Endodermal cell (in vitro differentiated cells): ENCODE data around the gene CD72. TPM values are rescaled to one million over a fixed set of nuclear protein-coding genes. Genes with fewer than 3 reads are reported as not detected.
A peak's percentile ranks its signal among the peaks of the same experiment; 100 is the strongest.

Source experiments
- DNase-seq: peaks from one replicate; pipeline ENCODE4 v3.0.0-alpha.2; 2017
- H3K27ac ChIP-seq: 2 replicates; pipeline ENCODE4 v1.5.1; 2013; ENCODE audit warnings: mild to moderate bottlenecking, low read depth, low read length, moderate library complexity
- H3K27me3 ChIP-seq: 2 replicates; pipeline ENCODE4 v1.6.1; 2013; ENCODE audit warnings: mild to moderate bottlenecking, low read length, moderate library complexity; ENCODE audit not compliant: insufficient read depth, control insufficient read depth, poor library complexity, severe bottlenecking
- H3K36me3 ChIP-seq: 2 replicates; pipeline ENCODE4 v1.7.0; 2013; ENCODE audit warnings: mild to moderate bottlenecking, low read length, moderate library complexity; ENCODE audit not compliant: control insufficient read depth, insufficient read depth
- H3K4me1 ChIP-seq: one replicate; pipeline ENCODE4 v1.7.0; 2013; ENCODE audit warnings: low read length; ENCODE audit not compliant: control insufficient read depth, insufficient read depth
- H3K4me3 ChIP-seq: 2 replicates; pipeline ENCODE4 v1.5.1; 2013; ENCODE audit warnings: mild to moderate bottlenecking, low read length, moderate library complexity
- H3K9ac ChIP-seq: 2 replicates; pipeline ENCODE4 v1.6.1; 2013; ENCODE audit warnings: mild to moderate bottlenecking, low read length, moderate library complexity; ENCODE audit not compliant: poor library complexity, severe bottlenecking; ENCODE audit errors: extremely low read depth
- H3K9me3 ChIP-seq: 2 replicates; pipeline ENCODE4 v1.6.1; 2013; ENCODE audit warnings: mild to moderate bottlenecking, low read length, moderate library complexity; ENCODE audit not compliant: control insufficient read depth
- H3K27ac Mint-ChIP-seq: 2 replicates; pipeline ENCODE4 v1.8.0; 2020; ENCODE audit warnings: mixed read lengths
- H3K27me3 Mint-ChIP-seq: 2 replicates; pipeline ENCODE4 v1.8.0; 2021; ENCODE audit warnings: mild to moderate bottlenecking, mixed read lengths; ENCODE audit not compliant: insufficient read depth
- H3K36me3 Mint-ChIP-seq: 2 replicates; pipeline ENCODE4 v1.8.0; 2020; ENCODE audit warnings: low read depth, mixed read lengths
- H3K4me1 Mint-ChIP-seq: 2 replicates; pipeline ENCODE4 v1.8.0; 2020; ENCODE audit warnings: mixed read lengths
- H3K4me3 Mint-ChIP-seq: 2 replicates; pipeline ENCODE4 v1.8.0; 2020; ENCODE audit warnings: mild to moderate bottlenecking, moderate library complexity, mixed read lengths
- H3K9me3 Mint-ChIP-seq: 2 replicates; pipeline ENCODE4 v1.8.0; 2020; ENCODE audit warnings: mild to moderate bottlenecking, mixed read lengths
- WGBS, 2 experiments: methylation state at CpG; one replicate each; pipeline versions ENCODE4 v1.1.5 to v1.1.7; 2013; ENCODE audit warnings: missing lambda C conversion rate in 2 of 2, mixed read lengths in 1 of 2; ENCODE audit not compliant: insufficient coverage in 1 of 2, insufficient read length in 1 of 2; 5-methylcytosine and 5-hydroxymethylcytosine counted together
- total RNA-seq, 2 donors: library from RNA; stranded (reverse); fragmentation: NEBNext Ultra II Directional in 1 of 2; extraction: Animal tissue kit (Norgen Biotek cat#: 25700) in 1 of 2; gene quantifications; 2 replicates in 1 of 2; 3 replicates in 1 of 2; pipeline ENCODE4 v1.2.1, GENCODE V29; 2021
- TF ChIP-seq, protein P1 (sequence below): fragments of 200-600 bp; sonication (generic); conservative IDR thresholded peaks from 2 replicates; pipeline ENCODE4 v1.5.0; 2021; ENCODE audit warnings: antibody characterized with exemption, mild to moderate bottlenecking

CD72 gene
- total RNA-seq, 2 donors from 2014 or later = 2.4 to 6.9 TPM

DNA sequence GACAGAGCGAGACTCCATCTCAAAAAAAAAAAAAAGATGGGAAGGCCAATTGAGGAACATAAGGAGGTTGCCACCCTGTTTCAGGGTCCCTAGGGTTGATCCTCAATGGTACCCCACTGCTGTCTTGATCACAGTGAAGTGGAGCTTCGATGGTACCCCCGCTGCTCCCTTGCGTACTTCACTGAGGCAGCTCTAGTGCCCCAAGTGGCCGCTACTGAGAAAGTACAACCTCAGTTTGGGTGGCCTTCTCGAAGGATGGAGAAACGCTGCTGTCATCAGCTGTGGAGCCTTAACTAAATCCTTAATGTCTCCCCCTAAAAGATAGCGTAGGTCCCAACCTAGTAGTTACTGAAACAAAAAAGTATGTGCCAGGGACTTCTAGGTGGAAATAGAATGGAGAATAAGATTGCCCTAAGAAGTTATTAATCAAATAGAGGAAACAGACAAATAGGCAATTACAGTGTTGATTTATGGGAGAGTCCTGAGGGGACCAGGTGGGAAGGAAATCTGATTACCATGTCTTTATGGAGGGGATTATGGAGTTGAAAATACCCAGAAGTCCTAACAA is 6.9 kb downstream of the CD72 start:
- peaks cover 7% of the 10 kb centered on the region for H3K4me1 Mint-ChIP-seq
- no peak overlapping the region for H3K9ac ChIP-seq
- peaks cover 14% of the 10 kb centered on the region for H3K36me3 ChIP-seq
- H3K9me3 ChIP-seq = no peaks in the 10 kb centered on the region
- H3K36me3 Mint-ChIP-seq = peaks cover 18% of the 10 kb centered on the region
- DNase-seq = peak; percentile 75
- H3K27me3 ChIP-seq = peaks cover 23% of the 10 kb centered on the region
- no peak overlapping the region for H3K27ac ChIP-seq
- H3K27me3 Mint-ChIP-seq = peaks cover 33% of the 10 kb centered on the region
- no peak overlapping the region for H3K27ac Mint-ChIP-seq
- peaks cover 3% of the 10 kb centered on the region for H3K4me1 ChIP-seq
- H3K4me3 ChIP-seq = no peak overlapping the region
- 39 to 40% methylated on average over 7 to 8 of the region's 8 CpGs for WGBS, 2 experiments
- no peaks in the 10 kb centered on the region for H3K9me3 Mint-ChIP-seq
- H3K4me3 Mint-ChIP-seq = no peak overlapping the region
- TF ChIP-seq, protein P1, sequence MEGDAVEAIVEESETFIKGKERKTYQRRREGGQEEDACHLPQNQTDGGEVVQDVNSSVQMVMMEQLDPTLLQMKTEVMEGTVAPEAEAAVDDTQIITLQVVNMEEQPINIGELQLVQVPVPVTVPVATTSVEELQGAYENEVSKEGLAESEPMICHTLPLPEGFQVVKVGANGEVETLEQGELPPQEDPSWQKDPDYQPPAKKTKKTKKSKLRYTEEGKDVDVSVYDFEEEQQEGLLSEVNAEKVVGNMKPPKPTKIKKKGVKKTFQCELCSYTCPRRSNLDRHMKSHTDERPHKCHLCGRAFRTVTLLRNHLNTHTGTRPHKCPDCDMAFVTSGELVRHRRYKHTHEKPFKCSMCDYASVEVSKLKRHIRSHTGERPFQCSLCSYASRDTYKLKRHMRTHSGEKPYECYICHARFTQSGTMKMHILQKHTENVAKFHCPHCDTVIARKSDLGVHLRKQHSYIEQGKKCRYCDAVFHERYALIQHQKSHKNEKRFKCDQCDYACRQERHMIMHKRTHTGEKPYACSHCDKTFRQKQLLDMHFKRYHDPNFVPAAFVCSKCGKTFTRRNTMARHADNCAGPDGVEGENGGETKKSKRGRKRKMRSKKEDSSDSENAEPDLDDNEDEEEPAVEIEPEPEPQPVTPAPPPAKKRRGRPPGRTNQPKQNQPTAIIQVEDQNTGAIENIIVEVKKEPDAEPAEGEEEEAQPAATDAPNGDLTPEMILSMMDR = peak; percentile 79

DNA sequence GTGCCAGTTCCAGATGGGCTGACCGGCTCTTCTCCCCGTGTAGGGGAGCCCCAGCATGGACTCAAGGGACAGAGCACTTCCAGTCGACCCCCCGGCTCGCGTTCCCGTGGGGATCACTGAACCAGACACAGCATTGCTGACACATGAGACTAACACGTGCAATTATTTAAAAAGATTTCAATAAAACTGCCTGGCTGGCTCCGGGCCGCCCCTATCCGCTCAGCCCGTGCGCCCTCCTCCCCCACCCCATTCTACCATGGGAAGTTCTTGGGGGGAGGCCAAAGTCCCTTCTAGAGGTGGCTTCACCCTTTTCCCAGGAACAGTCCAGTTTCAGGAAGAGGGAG is 8.4 kb downstream of the CD72 start:
- TF ChIP-seq, protein P1 = no peak
- no peak overlapping the region for H3K4me3 ChIP-seq
- peaks cover 14% of the 10 kb centered on the region for H3K36me3 ChIP-seq
- Mint-ChIP-seq H3K36me3 (peaks cover 18% of the 10 kb centered on the region), H3K9me3 (no peaks in the 10 kb centered on the region), H3K4me3 (no peak overlapping the region), H3K27me3 (peaks cover 18% of the 10 kb centered on the region), H3K4me1 (peaks cover 2% of the 10 kb centered on the region), H3K27ac (no peak overlapping the region)
- no peaks in the 10 kb centered on the region for H3K9me3 ChIP-seq
- peaks cover 13% of the 10 kb centered on the region for H3K27me3 ChIP-seq
- H3K4me1 ChIP-seq = peaks cover 6% of the 10 kb centered on the region
- H3K27ac ChIP-seq = no peak overlapping the region
- H3K9ac ChIP-seq = no peak overlapping the region
- 92 to 93% methylated on average over 12 to 13 of the region's 13 CpGs for WGBS, 2 experiments
- DNase-seq = no peak

DNA sequence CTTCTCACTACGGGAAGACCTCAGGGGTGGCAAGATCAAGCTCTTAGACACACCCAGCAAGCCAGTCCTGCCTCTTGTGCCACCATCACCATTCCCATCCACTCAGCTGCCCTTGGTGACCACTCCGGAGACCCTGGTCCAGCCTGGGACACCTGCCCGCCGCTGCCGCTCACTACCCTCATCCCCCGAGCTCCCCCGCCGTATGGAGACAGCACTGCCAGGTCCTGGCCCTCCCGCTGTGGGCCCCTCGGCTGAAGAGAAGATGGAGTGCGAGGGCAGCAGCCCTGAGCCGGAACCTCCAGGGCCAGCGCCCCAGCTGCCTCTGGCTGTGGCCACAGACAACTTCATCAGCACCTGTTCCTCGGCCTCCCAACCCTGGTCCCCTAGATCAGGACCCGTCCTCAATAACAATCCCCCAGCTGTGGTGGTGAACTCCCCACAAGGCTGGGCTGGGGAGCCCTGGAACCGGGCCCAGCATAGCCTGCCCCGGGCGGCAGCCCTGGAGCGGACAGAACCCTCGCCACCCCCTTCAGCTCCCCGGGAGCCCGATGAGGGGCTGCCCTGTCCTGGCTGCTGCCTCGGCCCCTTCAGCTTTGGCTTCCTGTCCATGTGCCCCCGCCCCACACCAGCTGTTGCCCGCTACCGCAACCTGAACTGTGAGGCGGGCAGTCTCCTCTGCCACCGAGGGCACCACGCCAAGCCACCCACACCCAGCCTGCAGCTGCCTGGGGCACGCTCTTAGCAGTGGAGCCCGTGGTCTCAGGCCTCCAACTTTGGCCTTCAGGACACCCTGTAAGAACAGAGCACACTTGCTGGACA is 9.0 kb downstream of the CD72 start:
- Histone ChIP-seq H3K4me1 (peaks cover 6% of the 10 kb centered on the region), H3K27ac (no peak overlapping the region), H3K4me3 (no peak overlapping the region), H3K27me3 (peaks cover 8% of the 10 kb centered on the region), H3K36me3 (peaks cover 14% of the 10 kb centered on the region), H3K9ac (no peak overlapping the region), H3K9me3 (no peaks in the 10 kb centered on the region)
- 95 to 98% methylated on average over 11 to 31 of the region's 31 CpGs for WGBS, 2 experiments
- Mint-ChIP-seq H3K27me3 (peaks cover 12% of the 10 kb centered on the region), H3K4me3 (no peak overlapping the region), H3K27ac (no peak overlapping the region), H3K36me3 (peaks cover 18% of the 10 kb centered on the region), H3K4me1 (peaks cover 2% of the 10 kb centered on the region), H3K9me3 (no peaks in the 10 kb centered on the region)
- DNase-seq = no peak
- TF ChIP-seq, protein P1 = no peak
